Activated T-cell treated with anti-CD3 and anti-CD28 coated beads, Interleukin-2, amount 50 U/mL, for 24 hours (primary cell): ENCODE data around the gene PCDHGA2.
A peak's percentile ranks its signal among the peaks of the same experiment; 100 is the strongest.
"Not testable (repeated sequence)": the region's sequence is repeated elsewhere in the genome, so short reads cannot be mapped to it uniquely, and the experiment has no call there.

Source experiments
- DNase-seq: peaks from one replicate; pipeline ENCODE4 v3.0.0-alpha.2; 2020
- H3K27ac Mint-ChIP-seq: 2 replicates; pipeline ENCODE4 v1.8.0; 2020; ENCODE audit warnings: mild to moderate bottlenecking, mixed read lengths
- H3K27me3 Mint-ChIP-seq: 2 replicates; pipeline ENCODE4 v1.8.0; 2020; ENCODE audit warnings: mixed read lengths
- H3K36me3 Mint-ChIP-seq: 2 replicates; pipeline ENCODE4 v1.8.0; 2020; ENCODE audit warnings: low read depth, mixed read lengths
- H3K4me1 Mint-ChIP-seq: 2 replicates; pipeline ENCODE4 v1.8.0; 2020; ENCODE audit warnings: low read depth, mixed read lengths
- H3K4me3 Mint-ChIP-seq: 2 replicates; pipeline ENCODE4 v1.8.0; 2020; ENCODE audit warnings: mild to moderate bottlenecking, moderate library complexity, mixed read lengths
- H3K9me3 Mint-ChIP-seq: 2 replicates; pipeline ENCODE4 v1.8.0; 2020; ENCODE audit warnings: mixed read lengths

The PCDHGA2 gene

GRCh38 chr5:141338538-141339306 is at the start of gene PCDHGA2:
Gene PCDHGA2 (plus strand): TSS chr5:141338760.
- peaks cover 74% of the 10 kb centered on the region for H3K9me3 Mint-ChIP-seq
- H3K27ac Mint-ChIP-seq = no peak within 1 kb of the TSS
- H3K36me3 Mint-ChIP-seq = peaks cover 17% of the 10 kb centered on the region
- peaks cover 4% of the 10 kb centered on the region for H3K4me1 Mint-ChIP-seq
- H3K4me3 Mint-ChIP-seq = no peak within 1 kb of the TSS
- no peak for DNase-seq
- H3K27me3 Mint-ChIP-seq = peaks cover 94% of the 10 kb centered on the region

GRCh38 chr5:141298376-141298775 is 40.2 kb upstream of the PCDHGA2 start:
- DNase-seq = no peak
- Mint-ChIP-seq H3K27me3 (no peaks in the 10 kb centered on the region), H3K27ac (no peak overlapping the region), H3K36me3 (peaks cover 78% of the 10 kb centered on the region), H3K4me3 (no peak overlapping the region), H3K9me3 (peaks cover 56% of the 10 kb centered on the region), H3K4me1 (no peaks in the 10 kb centered on the region)

- Mint-ChIP-seq H3K4me3 (no peak within 1 kb of the TSS), H3K4me1 (no peaks in the 10 kb centered on the region), H3K36me3 (peaks cover 69% of the 10 kb centered on the region), H3K9me3 (peaks cover 60% of the 10 kb centered on the region), H3K27me3 (no peaks in the 10 kb centered on the region), H3K27ac (no peak within 1 kb of the TSS)
- no peak for DNase-seq
These were observed 34.8 kb upstream of the PCDHGA2 start, which contains the start of gene SLC25A2 for GRCh38 chr5:141303756-141304155. Gene SLC25A2 (minus strand): TSS chr5:141304049. CDS start chr5:141303865, 184 bp downstream.

- H3K4me1 Mint-ChIP-seq = no peaks in the 10 kb centered on the region
- H3K9me3 Mint-ChIP-seq = peaks cover 62% of the 10 kb centered on the region
- peaks cover 65% of the 10 kb centered on the region for H3K36me3 Mint-ChIP-seq
- no peak overlapping the region for H3K27ac Mint-ChIP-seq
- no peak for DNase-seq
- H3K27me3 Mint-ChIP-seq = no peaks in the 10 kb centered on the region
- no peak overlapping the region for H3K4me3 Mint-ChIP-seq
These were observed 31.9 kb upstream of the PCDHGA2 start for GRCh38 chr5:141306630-141307029.

- H3K27ac Mint-ChIP-seq = no peak overlapping the region
- no peak overlapping the region for H3K4me3 Mint-ChIP-seq
- H3K36me3 Mint-ChIP-seq = peaks cover 85% of the 10 kb centered on the region
- no peak for DNase-seq
- H3K27me3 Mint-ChIP-seq = no peaks in the 10 kb centered on the region
- H3K4me1 Mint-ChIP-seq = peaks cover 9% of the 10 kb centered on the region
- peaks cover 63% of the 10 kb centered on the region for H3K9me3 Mint-ChIP-seq
These were observed 24.8 kb upstream of the PCDHGA2 start for GRCh38 chr5:141313711-141314110.

- Mint-ChIP-seq H3K9me3 (peaks cover 68% of the 10 kb centered on the region), H3K36me3 (peaks cover 99% of the 10 kb centered on the region), H3K4me1 (peaks cover 33% of the 10 kb centered on the region)
- not testable (repeated sequence) for DNase-seq, H3K4me3 Mint-ChIP-seq, H3K27ac Mint-ChIP-seq, H3K27me3 Mint-ChIP-seq
These were observed 21.6 kb upstream of the PCDHGA2 start for GRCh38 chr5:141316963-141317362.

GRCh38 chr5:141319202-141319601 is 19.4 kb upstream of the PCDHGA2 start:
- Mint-ChIP-seq H3K4me1 (peaks cover 33% of the 10 kb centered on the region), H3K9me3 (peaks cover 66% of the 10 kb centered on the region), H3K27ac (peak overlapping the region; percentile 26), H3K4me3 (peak overlapping the region; percentile 98), H3K36me3 (peaks cover 83% of the 10 kb centered on the region), H3K27me3 (no peaks in the 10 kb centered on the region)
- no peak for DNase-seq

GRCh38 chr5:141319699-141320098 is 18.9 kb upstream of the PCDHGA2 start:
- Mint-ChIP-seq H3K36me3 (peaks cover 78% of the 10 kb centered on the region), H3K9me3 (peaks cover 63% of the 10 kb centered on the region)

GRCh38 chr5:141320225-141321169 is 18.1 kb upstream of the PCDHGA2 start, which contains the start of gene TAF7:
Gene TAF7 (minus strand): TSS chr5:141320784. CDS start chr5:141320044, 740 bp downstream.
- H3K9me3 Mint-ChIP-seq = peaks cover 55% of the 10 kb centered on the region
- peaks cover 31% of the 10 kb centered on the region for H3K4me1 Mint-ChIP-seq
- peaks cover 70% of the 10 kb centered on the region for H3K36me3 Mint-ChIP-seq
- no peaks in the 10 kb centered on the region for H3K27me3 Mint-ChIP-seq
- peak within 1 kb of the TSS; percentile 98 for H3K4me3 Mint-ChIP-seq
- peak; percentile 96 for DNase-seq
- H3K27ac Mint-ChIP-seq = peak within 1 kb of the TSS; percentile 99

More at GRCh38 chr5:141319699-141320098, 18.9 kb upstream of the PCDHGA2 start:
- no peak for DNase-seq
- Mint-ChIP-seq H3K4me1 (peaks cover 33% of the 10 kb centered on the region), H3K4me3 (peak overlapping the region; percentile 98), H3K27me3 (no peaks in the 10 kb centered on the region), H3K27ac (peak overlapping the region; percentile 99)

- Mint-ChIP-seq H3K4me3 (no peak overlapping the region), H3K27me3 (peaks cover 11% of the 10 kb centered on the region), H3K36me3 (peaks cover 53% of the 10 kb centered on the region), H3K4me1 (peaks cover 35% of the 10 kb centered on the region), H3K9me3 (peaks cover 53% of the 10 kb centered on the region), H3K27ac (no peak overlapping the region)
- no peak for DNase-seq
These were observed 16.3 kb upstream of the PCDHGA2 start for GRCh38 chr5:141322261-141322660.

GRCh38 chr5:141326088-141326854 is 12.3 kb upstream of the PCDHGA2 start:
- peak overlapping the region; percentile 84 for H3K4me3 Mint-ChIP-seq
- peaks cover 8% of the 10 kb centered on the region for H3K4me1 Mint-ChIP-seq
- peak; percentile 72 for DNase-seq
- H3K27ac Mint-ChIP-seq = peak overlapping the region; percentile 80
- peaks cover 48% of the 10 kb centered on the region for H3K27me3 Mint-ChIP-seq
- H3K9me3 Mint-ChIP-seq = peaks cover 44% of the 10 kb centered on the region
- peaks cover 23% of the 10 kb centered on the region for H3K36me3 Mint-ChIP-seq

GRCh38 chr5:141328231-141328630 is 10.3 kb upstream of the PCDHGA2 start:
- peaks cover 65% of the 10 kb centered on the region for H3K27me3 Mint-ChIP-seq
- H3K4me3 Mint-ChIP-seq = no peak overlapping the region
- H3K4me1 Mint-ChIP-seq = peaks cover 6% of the 10 kb centered on the region
- no peak for DNase-seq
- no peak overlapping the region for H3K27ac Mint-ChIP-seq
- peaks cover 45% of the 10 kb centered on the region for H3K9me3 Mint-ChIP-seq
- H3K36me3 Mint-ChIP-seq = peaks cover 22% of the 10 kb centered on the region

GRCh38 chr5:141330299-141331080 is 8.1 kb upstream of the PCDHGA2 start, which contains the start of gene PCDHGA1:
Gene PCDHGA1 (plus strand): TSS chr5:141330514.
- Mint-ChIP-seq H3K9me3 (peaks cover 52% of the 10 kb centered on the region), H3K4me1 (peaks cover 6% of the 10 kb centered on the region), H3K27ac (no peak within 1 kb of the TSS), H3K36me3 (peaks cover 23% of the 10 kb centered on the region), H3K4me3 (peak within 1 kb of the TSS; percentile 12), H3K27me3 (peaks cover 86% of the 10 kb centered on the region)
- no peak for DNase-seq
